Ovary (tissue), 1 donor: Measurements from ENCODE around the gene PLB1.

Experiments
- EP300 ChIP-seq: sonication (generic); formaldehyde crosslinking; IDR thresholded peaks from one replicate; pipeline ENCODE4 v1.6.1; 2017; ENCODE audit warnings: antibody characterized with exemption
- POLR2A ChIP-seq: fragments of 450-650 bp; IDR thresholded peaks from one replicate; pipeline ENCODE4 v1.6.1; 2017; ENCODE audit warnings: antibody characterized with exemption, mild to moderate bottlenecking, moderate library complexity

DNA sequence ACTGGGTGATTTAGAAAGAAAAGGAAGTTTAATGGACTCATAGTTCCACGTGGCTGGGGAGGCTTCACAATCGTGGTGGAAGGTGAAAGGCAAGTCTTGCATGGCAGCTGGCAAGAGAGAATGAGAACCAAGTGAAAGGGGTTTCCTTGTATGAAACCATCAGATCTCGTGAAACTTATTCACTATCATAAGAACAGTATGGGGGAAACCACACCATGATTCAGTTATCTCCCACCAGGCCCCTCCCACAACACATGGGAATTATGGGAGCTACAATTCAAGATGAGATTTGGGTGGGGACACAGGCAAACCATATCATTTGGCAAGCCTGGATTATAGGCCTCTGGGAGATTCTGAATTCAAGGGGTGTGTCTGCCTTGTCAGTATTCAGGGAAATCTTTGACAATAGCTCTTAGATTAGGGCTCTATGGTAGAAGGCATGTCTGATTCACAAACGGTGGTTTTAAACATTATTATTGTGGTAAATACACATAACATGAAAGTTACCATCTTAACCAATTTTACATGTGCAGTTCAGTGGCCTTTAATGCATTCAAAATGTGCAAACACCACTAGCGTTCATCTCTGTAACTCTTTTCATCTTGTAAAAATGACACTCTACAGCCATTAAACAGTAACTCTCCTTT is 15.3 kb upstream of the PLB1 start:
- no peak for TF ChIP-seq POLR2A
- TF ChIP-seq EP300 = no peak
